C4-2B (cell line): Measurements from ENCODE around the gene GGA2.

Experiments used
- CTCF ChIP-seq: fragments of 450-650 bp; conservative IDR thresholded peaks from 2 replicates; pipeline ENCODE4 v1.5.1; 2017; ENCODE audit warnings: mild to moderate bottlenecking
- ZFX ChIP-seq: fragments of 450-650 bp; IDR thresholded peaks from 2 replicates; pipeline ENCODE4 v1.6.1; 2017

- TF ChIP-seq CTCF (no peak), ZFX (no peak)
Observed at GRCh38 chr16:23464196-23464595, 46.1 kb downstream of the GGA2 start.
